Lung (tissue), 12 donors: ENCODE results near the gene PTPRE. TPM values are rescaled to one million over a fixed set of nuclear protein-coding genes. Genes with fewer than 3 reads are reported as not detected.

ENCODE experiments used
- ATAC-seq: fragments of 200-7000 bp; cut with Tn5 transposase; one replicate; pipeline ENCODE4 v1.9.1; 2020; ENCODE audit warnings: moderate number of reproducible peaks; ENCODE audit not compliant: insufficient read depth, low FRiP score
- DNase-seq, 3 donors: peaks; one replicate each; pipeline ENCODE4 v3.0.0-alpha.2; 2013 to 2017
- H3K27ac ChIP-seq, 2 donors: one replicate each; pipeline ENCODE4 v1.5.1; 2013; ENCODE audit warnings: mild to moderate bottlenecking in 2 of 2, moderate library complexity in 2 of 2, control low read depth in 1 of 2, inconsistent platforms in 1 of 2, low read depth in 1 of 2, low read length in 1 of 2
- H3K27me3 ChIP-seq, 3 donors: one replicate each; pipeline ENCODE4 v1.5.1; 2013; ENCODE audit warnings: low read length in 2 of 3; ENCODE audit not compliant: control insufficient read depth in 3 of 3, insufficient read depth in 3 of 3
- H3K36me3 ChIP-seq, 4 donors: one replicate each; pipeline ENCODE4 v1.5.1; 2013; ENCODE audit warnings: low read length in 4 of 4, mild to moderate bottlenecking in 1 of 4, moderate library complexity in 1 of 4; ENCODE audit not compliant: control insufficient read depth in 4 of 4, insufficient read depth in 4 of 4
- H3K4me1 ChIP-seq, 5 donors: one replicate each; pipeline ENCODE4 v1.5.1; 2013; ENCODE audit warnings: low read length in 5 of 5, mild to moderate bottlenecking in 2 of 5, moderate library complexity in 1 of 5; ENCODE audit not compliant: control insufficient read depth in 5 of 5, insufficient read depth in 5 of 5
- H3K4me3 ChIP-seq: one replicate; pipeline ENCODE4 v1.5.1; 2013; ENCODE audit warnings: mild to moderate bottlenecking, control low read depth, moderate library complexity
- H3K9ac ChIP-seq, 2 donors: one replicate each; pipeline ENCODE4 v1.5.1; 2013; ENCODE audit warnings: low read length in 2 of 2, control low read depth in 1 of 2; ENCODE audit not compliant: insufficient read depth in 1 of 2
- H3K9me3 ChIP-seq, 4 donors: one replicate each; pipeline ENCODE4 v1.5.1; 2013; ENCODE audit warnings: low read length in 3 of 4, mild to moderate bottlenecking in 1 of 4, moderate library complexity in 1 of 4; ENCODE audit not compliant: control insufficient read depth in 4 of 4, insufficient read depth in 3 of 4
- CTCF ChIP-seq: IDR thresholded peaks from 2 replicates; pipeline ENCODE4 v1.5.1; 2012; ENCODE audit warnings: mild to moderate bottlenecking; ENCODE audit errors: control extremely low read depth, extremely low read depth
- WGBS, 2 donors: extraction: QIAGEN DNeasy Blood & Tissue Kit; methylation state at CpG; one replicate each; pipeline ENCODE4 v1.1.7; 2013; 5-methylcytosine and 5-hydroxymethylcytosine counted together
- polyA plus RNA-seq, 2 donors: library from polyadenylated mRNA; stranded (reverse); fragments of 200-250 nt; gene quantifications; one replicate each; pipeline ENCODE4 v1.2.1, GENCODE V29; 2013
- total RNA-seq, 2 donors: library from RNA; depleted of rRNA in 1 of 2; stranded (reverse); fragments of >200 nt in 1 of 2; gene quantifications; one replicate each; pipeline ENCODE4 v1.2.1, GENCODE V29; 2014 to 2021
- donor health status: control.
- donor health status: control.
- donor health status: Bipolar disorder and iron deficiency.
- donor health status: healthy.
- donor health status: DM: yes; HTN: yes; CAD: no.

Gene PTPRE
- total and polyA plus RNA-seq, 4 donors = 15.5 to 68.7 (median 36.5) TPM

- no peaks in the 10 kb centered on the region for H3K36me3 ChIP-seq
- no peak overlapping the region for H3K9ac ChIP-seq
- H3K9me3 ChIP-seq = peaks cover 0 to 3% (median under 1%) of the 10 kb centered on the region in 4 donors
- TF ChIP-seq CTCF = no peak
- WGBS, 2 donors = 70 to 74% methylated on average over 7 of the region's 7 CpGs
- no peak overlapping the region for H3K4me3 ChIP-seq
- no peak for ATAC-seq
- H3K27me3 ChIP-seq = no peaks in the 10 kb centered on the region
- DNase-seq = no peak
- H3K4me1 ChIP-seq = peaks cover 0 to 9% (median 0%) of the 10 kb centered on the region in 5 donors
- H3K27ac ChIP-seq = no peak overlapping the region
Observed at GRCh38 chr10:127871631-127872010, 35.3 kb upstream of the PTPRE start.

- H3K4me1 ChIP-seq = peaks cover 0 to 9% (median 0%) of the 10 kb centered on the region in 5 donors
- no peak overlapping the region for H3K9ac ChIP-seq
- no peaks in the 10 kb centered on the region for H3K27me3 ChIP-seq
- peak; percentile 33 to 56 (median 38) for DNase-seq
- no peak overlapping the region for H3K4me3 ChIP-seq
- WGBS, 2 donors = 74 to 75% methylated on average over 23 of the region's 23 CpGs
- no peak for ATAC-seq
- peaks cover 0 to 3% (median under 1%) of the 10 kb centered on the region in 4 donors for H3K9me3 ChIP-seq
- no peak for TF ChIP-seq CTCF
- H3K27ac ChIP-seq = no peak overlapping the region
- no peaks in the 10 kb centered on the region for H3K36me3 ChIP-seq
Observed at GRCh38 chr10:127872011-127872761, 34.7 kb upstream of the PTPRE start.

- Histone ChIP-seq H3K9ac (no peak overlapping the region), H3K27me3 (no peaks in the 10 kb centered on the region), H3K27ac (no peak overlapping the region), H3K4me3 (no peak overlapping the region), H3K9me3 (peaks cover 0 to 3% (median under 1%) of the 10 kb centered on the region in 4 donors), H3K36me3 (no peaks in the 10 kb centered on the region), H3K4me1 (peaks cover 0 to 9% (median 0%) of the 10 kb centered on the region in 5 donors)
- TF ChIP-seq CTCF = no peak
- ATAC-seq (no peak), DNase-seq (peak in 2 of 3 donors; percentile 9 to 12)
- 87 to 90% methylated on average over 12 of the region's 12 CpGs for WGBS, 2 donors
Observed at GRCh38 chr10:127872871-127873600, 33.9 kb upstream of the PTPRE start.
